Gastroesophageal sphincter (tissue), 4 donors: Measurements from ENCODE around the gene SP140L. TPM values are rescaled to one million over a fixed set of nuclear protein-coding genes. Genes with fewer than 3 reads are reported as not detected.
"Not testable (repeated sequence)": the region's sequence is repeated elsewhere in the genome, so short reads cannot be mapped to it uniquely, and the experiment has no call there.

Source experiments
- ATAC-seq: fragments of 150-250 bp; one replicate; pipeline ENCODE4 v1.9.1; 2016; ENCODE audit warnings: mild to moderate bottlenecking, moderate library complexity
- H3K27ac ChIP-seq, 4 donors: fragments of 200-600 bp; sonication (generic) in 3 of 4; 1 replicate in 3 of 4; 2 replicates in 1 of 4; pipeline ENCODE4 v1.5.1; 2016 to 2019
- H3K27me3 ChIP-seq: fragments of 200-600 bp; sonication (generic); one replicate; pipeline ENCODE4 v1.5.1; 2019
- H3K36me3 ChIP-seq, 2 donors: fragments of 200-600 bp; sonication (generic); one replicate each; pipeline ENCODE4 v1.5.1; 2019; ENCODE audit warnings: control low read depth in 1 of 2
- H3K4me1 ChIP-seq, 3 donors: fragments of 200-600 bp; sonication (generic); 1 replicate in 2 of 3; 2 replicates in 1 of 3; pipeline ENCODE4 v1.5.1; 2016 to 2019; ENCODE audit warnings: control low read depth in 2 of 3
- H3K4me3 ChIP-seq, 2 donors: fragments of 200-600 bp; sonication (generic); one replicate each; pipeline ENCODE4 v1.5.1; 2019; ENCODE audit warnings: mild to moderate bottlenecking in 1 of 2, moderate library complexity in 1 of 2
- H3K9me3 ChIP-seq, 3 donors: fragments of 200-600 bp; sonication (generic); one replicate each; pipeline ENCODE4 v1.5.1; 2017 to 2019; ENCODE audit warnings: control low read depth in 2 of 3
- EP300 ChIP-seq: sonication (generic); formaldehyde crosslinking; IDR thresholded peaks from one replicate; pipeline ENCODE4 v1.6.1; 2017; ENCODE audit warnings: antibody characterized with exemption, mild to moderate bottlenecking
- POLR2A ChIP-seq, 2 donors: fragments of 450-650 bp; IDR thresholded peaks; one replicate each; pipeline ENCODE4 v1.6.1; 2017; ENCODE audit warnings: antibody characterized with exemption in 2 of 2, mild to moderate bottlenecking in 2 of 2, moderate library complexity in 1 of 2
- POLR2AphosphoS5 ChIP-seq: sonication (generic); formaldehyde crosslinking; IDR thresholded peaks from one replicate; pipeline ENCODE4 v1.6.1; 2017; ENCODE audit warnings: antibody characterized with exemption
- WGBS, 2 donors: methylation state at CpG; one replicate each; pipeline ENCODE4 v1.1.5; 2018; ENCODE audit warnings: low coverage in 1 of 2; 5-methylcytosine and 5-hydroxymethylcytosine counted together
- total RNA-seq, 4 donors: library from RNA; depleted of rRNA; stranded (reverse); fragments of >200 nt; gene quantifications; one replicate each; pipeline ENCODE4 v1.1.0, GENCODE V29; 2016
- TF ChIP-seq, protein P1 (sequence below), 4 experiments: fragments of 200-600 bp in 2 of 4; fragments of 450-650 bp in 2 of 4; sonication (generic) in 1 of 4; IDR thresholded peaks; one replicate each; pipeline ENCODE4 v1.5.1; 2017 to 2019; ENCODE audit warnings: antibody characterized with exemption in 4 of 4, mild to moderate bottlenecking in 2 of 4, moderate library complexity in 2 of 4

SP140L gene
- total RNA-seq, 4 donors from 2014 or later = 6.1 to 11.0 (median 7.6) TPM

- Histone ChIP-seq H3K4me1 (no peaks in the 10 kb centered on the region), H3K4me3 (no peak overlapping the region), H3K27ac (no peak overlapping the region), H3K9me3 (no peaks in the 10 kb centered on the region), H3K27me3 (no peaks in the 10 kb centered on the region), H3K36me3 (peaks cover 0 to 65% of the 10 kb centered on the region in 2 donors)
- WGBS, 2 donors = 38 to 40% methylated on average over 1 of the region's 1 CpG
- no peak for ATAC-seq
- TF ChIP-seq POLR2A (IDR thresholded peaks at IDR 0.05) (no peak), POLR2AphosphoS5 (no peak), EP300 (no peak)
- TF ChIP-seq, protein P1, sequence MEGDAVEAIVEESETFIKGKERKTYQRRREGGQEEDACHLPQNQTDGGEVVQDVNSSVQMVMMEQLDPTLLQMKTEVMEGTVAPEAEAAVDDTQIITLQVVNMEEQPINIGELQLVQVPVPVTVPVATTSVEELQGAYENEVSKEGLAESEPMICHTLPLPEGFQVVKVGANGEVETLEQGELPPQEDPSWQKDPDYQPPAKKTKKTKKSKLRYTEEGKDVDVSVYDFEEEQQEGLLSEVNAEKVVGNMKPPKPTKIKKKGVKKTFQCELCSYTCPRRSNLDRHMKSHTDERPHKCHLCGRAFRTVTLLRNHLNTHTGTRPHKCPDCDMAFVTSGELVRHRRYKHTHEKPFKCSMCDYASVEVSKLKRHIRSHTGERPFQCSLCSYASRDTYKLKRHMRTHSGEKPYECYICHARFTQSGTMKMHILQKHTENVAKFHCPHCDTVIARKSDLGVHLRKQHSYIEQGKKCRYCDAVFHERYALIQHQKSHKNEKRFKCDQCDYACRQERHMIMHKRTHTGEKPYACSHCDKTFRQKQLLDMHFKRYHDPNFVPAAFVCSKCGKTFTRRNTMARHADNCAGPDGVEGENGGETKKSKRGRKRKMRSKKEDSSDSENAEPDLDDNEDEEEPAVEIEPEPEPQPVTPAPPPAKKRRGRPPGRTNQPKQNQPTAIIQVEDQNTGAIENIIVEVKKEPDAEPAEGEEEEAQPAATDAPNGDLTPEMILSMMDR (IDR thresholded peaks at IDR 0.05) = no peak
These were observed 35.2 kb downstream of the SP140L start for GRCh38 chr2:230362030-230362691.

GRCh38 chr2:230382108-230382507 lies 55.1 kb downstream of the SP140L start:
- Histone ChIP-seq H3K9me3 (no peaks in the 10 kb centered on the region), H3K27me3 (no peaks in the 10 kb centered on the region), H3K4me3 (no peak overlapping the region), H3K27ac (no peak overlapping the region), H3K36me3 (peaks cover 0 to 43% of the 10 kb centered on the region in 2 donors), H3K4me1 (no peaks in the 10 kb centered on the region)
- no peak for ATAC-seq
- WGBS, 2 donors = no CpG with 5 or more reads among the region's 2 CpGs
- TF ChIP-seq, protein P1 (IDR thresholded peaks at IDR 0.05) = no peak
- TF ChIP-seq EP300 (no peak), POLR2AphosphoS5 (no peak)

- Histone ChIP-seq H3K9me3 (no peaks in the 10 kb centered on the region), H3K27ac (no peak overlapping the region), H3K27me3 (no peaks in the 10 kb centered on the region), H3K4me3 (no peak overlapping the region), H3K4me1 (no peaks in the 10 kb centered on the region), H3K36me3 (peaks cover 0 to 47% of the 10 kb centered on the region in 2 donors)
- no peak for ATAC-seq
- TF ChIP-seq POLR2A (IDR thresholded peaks at IDR 0.05) (no peak), POLR2AphosphoS5 (no peak), EP300 (no peak)
- TF ChIP-seq, protein P1 (IDR thresholded peaks at IDR 0.05) = no peak
- WGBS, 2 donors = 73 to 74% methylated on average over 5 of the region's 5 CpGs
These were observed 56.5 kb downstream of the SP140L start for GRCh38 chr2:230383453-230383852.

- WGBS, 2 donors = 78 to 83% methylated on average over 3 to 6 of the region's 6 CpGs
- Histone ChIP-seq H3K36me3 (peaks cover 0 to 62% of the 10 kb centered on the region in 2 donors), H3K27ac (no peak overlapping the region), H3K9me3 (no peaks in the 10 kb centered on the region), H3K4me1 (no peaks in the 10 kb centered on the region), H3K27me3 (no peaks in the 10 kb centered on the region), H3K4me3 (no peak overlapping the region)
- TF ChIP-seq EP300 (no peak), POLR2A (IDR thresholded peaks at IDR 0.05) (no peak), POLR2AphosphoS5 (no peak)
- TF ChIP-seq, protein P1 (IDR thresholded peaks at IDR 0.05) = no peak
- no peak for ATAC-seq
These were observed 58.0 kb downstream of the SP140L start for GRCh38 chr2:230384986-230385385.

DNA sequence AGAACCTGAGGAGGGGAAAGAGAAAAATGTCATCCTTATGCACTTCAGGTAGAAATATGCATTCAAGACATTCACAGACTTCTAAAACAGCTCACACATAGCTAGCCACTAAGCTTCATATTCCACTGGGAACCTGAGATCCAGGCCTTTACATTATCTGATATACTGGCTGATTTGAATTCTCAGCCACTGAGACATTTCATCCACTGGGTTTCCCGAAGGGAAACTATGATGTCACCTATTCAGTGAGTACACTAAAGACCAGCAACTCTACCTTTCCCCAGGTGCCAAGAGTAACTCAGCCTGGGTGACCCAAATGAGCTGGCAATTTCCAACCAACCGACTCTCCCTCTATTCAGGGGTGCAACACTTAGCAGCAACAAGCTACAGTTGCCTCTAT lies 67.3 kb downstream of the SP140L start:
- Histone ChIP-seq H3K36me3 (peaks cover 0 to 90% of the 10 kb centered on the region in 2 donors), H3K4me1 (no peaks in the 10 kb centered on the region), H3K27me3 (no peaks in the 10 kb centered on the region), H3K4me3 (no peak overlapping the region), H3K27ac (no peak overlapping the region), H3K9me3 (peaks cover 0 to 7% (median 0%) of the 10 kb centered on the region in 3 donors)
- WGBS, 2 donors = 89 to 90% methylated on average over 1 to 2 of the region's 2 CpGs
- no peak for ATAC-seq
- TF ChIP-seq, protein P1 (IDR thresholded peaks at IDR 0.05) = no peak
- TF ChIP-seq POLR2A (IDR thresholded peaks at IDR 0.05) (no peak), POLR2AphosphoS5 (no peak), EP300 (no peak)

GRCh38 chr2:230398698-230399097 lies 71.7 kb downstream of the SP140L start:
- peaks cover 0 to 72% of the 10 kb centered on the region in 2 donors for H3K36me3 ChIP-seq
- not testable (repeated sequence) for H3K27ac ChIP-seq, H3K4me1 ChIP-seq, ATAC-seq, H3K27me3 ChIP-seq, H3K4me3 ChIP-seq, H3K9me3 ChIP-seq
- WGBS, 2 donors = 95 to 96% methylated on average over 4 to 6 of the region's 6 CpGs
